Stimulated activated CD4-positive, alpha-beta T cell treated with anti-CD3 and anti-CD28 coated beads, Interleukin-12 subunit alpha, Interleukin-12 subunit beta, amount 100 ng/mL, for 48 hours (primary cell): ENCODE measurements around the gene TNRC6C.
"Not testable (repeated sequence)": the region's sequence is repeated elsewhere in the genome, so short reads cannot be mapped to it uniquely, and the experiment has no call there.

Source experiments
- DNase-seq, 3 donors: peaks; one replicate each; pipeline ENCODE4 v3.0.0-alpha.2; 2020; ENCODE audit warnings: low read depth in 2 of 3, low spot score in 1 of 3

Gene TNRC6C

DNA sequence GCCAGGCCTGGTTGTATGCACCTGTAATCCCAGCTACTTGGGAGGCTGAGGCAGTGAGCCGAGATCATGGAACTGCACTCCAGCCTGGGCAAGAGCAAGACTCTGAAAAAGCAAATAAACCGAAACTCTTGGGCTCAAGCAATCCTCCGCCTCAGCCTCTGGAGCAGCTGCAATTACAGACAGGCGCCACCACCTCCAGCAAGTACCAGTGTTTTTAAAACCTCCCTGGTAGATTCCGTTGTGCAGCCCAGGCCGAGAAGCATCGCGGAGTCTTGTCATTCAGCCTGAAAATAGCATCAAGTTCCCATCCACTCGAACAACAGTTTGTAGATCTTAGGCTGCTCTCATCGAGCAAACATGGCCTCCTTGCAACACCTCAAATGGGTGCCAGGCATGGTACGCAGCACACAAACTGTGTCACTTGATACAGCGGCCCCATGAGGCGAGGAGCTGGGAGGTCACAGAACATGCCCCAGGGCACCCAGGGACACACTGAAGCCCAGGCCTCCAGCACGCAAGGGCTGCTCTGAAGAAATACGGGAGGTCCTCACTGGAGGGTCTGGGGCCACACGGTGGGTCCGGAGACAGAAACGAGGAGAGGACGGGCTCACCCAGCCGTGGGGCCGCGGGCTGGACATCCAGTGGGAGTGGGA is 152.0 kb downstream of the TNRC6C start:
- no peak for DNase-seq

GRCh38 chr17:78111016-78111726 is 152.7 kb downstream of the TNRC6C start:
- DNase-seq, result no peak

DNA sequence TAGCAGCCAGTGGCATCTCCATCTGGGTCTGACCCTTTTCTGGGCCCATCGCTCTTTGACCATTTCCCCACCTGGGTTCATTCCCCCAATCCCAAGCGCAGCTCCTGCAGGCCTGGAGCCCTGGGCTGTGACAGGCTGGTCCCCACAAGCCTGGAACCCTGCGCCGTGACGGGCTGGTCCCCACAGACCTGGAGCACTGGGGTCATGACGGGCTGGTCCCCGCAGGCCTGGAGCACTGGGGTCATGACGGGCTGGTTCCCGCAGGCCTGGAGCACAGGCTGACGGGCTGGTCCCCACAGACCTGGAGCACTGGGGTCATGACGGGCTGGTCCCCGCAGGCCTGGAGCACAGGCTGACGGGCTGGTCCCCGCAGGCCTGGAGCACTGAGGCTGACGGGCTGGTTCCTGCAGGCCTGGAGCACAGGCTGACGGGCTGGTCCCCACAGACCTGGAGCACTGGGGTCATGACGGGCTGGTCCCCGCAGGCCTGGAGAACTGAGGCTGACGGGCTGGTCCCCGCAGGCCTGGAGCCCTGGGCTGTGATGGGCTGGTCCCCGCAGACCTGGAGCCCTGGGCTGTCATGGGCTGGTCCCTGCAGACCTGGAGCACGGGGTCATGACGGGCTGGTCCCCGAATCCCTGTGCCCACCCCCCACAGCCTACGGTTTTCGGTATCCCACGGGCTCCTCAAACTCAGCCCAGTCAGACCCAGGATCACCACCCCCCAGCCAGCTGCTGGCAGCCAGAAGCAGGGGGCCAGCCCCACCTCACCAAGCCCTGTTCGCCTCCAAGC is 153.4 kb downstream of the TNRC6C start:
- DNase-seq, result no peak

- peak; percentile 62 to 88 (median 71) for DNase-seq
These were observed 154.3 kb downstream of the TNRC6C start for GRCh38 chr17:78112518-78113471.

GRCh38 chr17:78113804-78114785 is 155.6 kb downstream of the TNRC6C start:
- no peak for DNase-seq

GRCh38 chr17:78114831-78115723 is 156.6 kb downstream of the TNRC6C start:
- DNase-seq, result no peak

DNA sequence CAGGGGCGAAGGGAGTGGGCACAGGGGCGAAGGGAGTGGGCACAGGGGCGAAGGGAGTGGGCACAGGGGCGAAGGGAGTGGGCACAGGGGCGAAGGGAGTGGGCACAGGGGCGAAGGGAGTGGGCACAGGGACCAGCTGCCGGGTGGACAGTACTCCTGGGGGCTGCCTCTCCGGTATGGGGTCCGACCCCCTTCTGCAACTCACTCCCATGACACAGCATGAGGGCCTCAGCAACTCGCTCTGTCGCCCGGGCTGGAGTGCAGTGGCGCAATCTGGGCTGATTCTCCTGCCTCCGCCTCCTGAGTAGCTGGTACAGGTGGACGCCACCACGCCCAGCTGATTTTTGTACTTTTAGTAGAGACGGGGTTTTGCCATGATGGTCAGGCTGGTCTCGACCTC is 157.3 kb downstream of the TNRC6C start:
- DNase-seq, result not testable (repeated sequence)

DNA sequence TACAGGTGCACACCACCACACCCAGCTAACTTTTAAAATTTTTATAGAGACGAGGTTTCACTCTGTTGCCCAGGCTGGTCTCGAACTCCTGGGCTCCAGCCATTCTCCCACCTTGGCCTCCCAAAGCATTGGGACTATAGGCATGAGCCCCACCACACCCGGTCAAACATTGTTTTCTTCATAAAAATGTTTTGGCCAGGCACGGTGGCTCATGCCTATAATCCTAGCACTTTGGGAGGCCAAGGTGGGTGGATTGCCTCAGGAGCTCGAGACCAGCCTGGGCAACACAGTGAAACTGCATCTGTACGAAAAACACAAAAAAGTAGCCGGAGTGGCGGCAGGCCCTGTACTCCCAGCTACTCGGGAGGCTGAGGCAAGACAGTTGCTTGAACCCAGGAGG is 157.9 kb downstream of the TNRC6C start:
- no peak for DNase-seq

DNA sequence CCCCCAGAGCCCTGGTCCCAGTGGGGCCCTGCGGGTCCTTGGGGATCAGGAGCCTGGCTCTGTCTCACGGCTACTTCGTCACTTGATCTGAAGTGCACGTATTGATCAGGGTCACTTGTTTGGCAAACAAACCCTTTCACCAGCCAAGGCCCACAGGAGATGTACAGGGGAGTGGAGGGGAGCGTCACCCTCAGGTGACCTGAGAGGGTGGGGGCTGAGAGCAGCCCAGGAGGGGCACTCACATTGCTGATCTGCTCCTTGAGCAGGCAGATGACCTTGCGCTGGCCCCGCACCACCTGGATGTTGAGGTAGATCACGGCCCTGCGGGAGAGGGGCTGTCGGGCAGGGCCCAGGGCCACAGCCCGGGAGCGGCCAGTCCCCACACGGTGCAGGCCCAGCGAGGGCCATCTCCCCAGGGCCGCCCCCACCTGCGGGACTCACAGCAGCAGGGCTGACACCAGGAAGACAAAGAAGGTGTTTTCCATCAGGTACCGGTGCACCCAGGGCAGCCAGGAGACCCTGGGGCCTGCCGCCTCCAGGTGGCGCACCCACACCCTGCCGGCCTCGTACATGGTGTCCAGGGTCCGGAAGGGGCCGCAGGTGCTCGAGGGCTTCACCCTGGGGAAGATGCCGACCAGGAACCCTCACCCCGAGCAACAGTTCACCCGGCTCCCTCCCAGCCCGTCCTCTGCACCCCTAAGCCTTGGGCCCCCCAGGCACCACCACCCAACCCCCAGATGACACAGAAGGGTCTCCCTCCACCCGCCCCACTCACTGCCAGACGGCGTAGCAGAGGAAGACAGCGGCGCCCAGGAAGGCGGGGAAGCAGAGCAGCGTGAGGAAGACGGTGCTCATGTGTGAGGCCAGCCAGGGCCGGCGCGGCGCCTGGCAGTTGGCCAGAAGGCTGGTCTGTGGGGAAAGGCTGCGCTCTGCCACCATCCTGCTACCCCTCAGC is 158.8 kb downstream of the TNRC6C start:
- DNase-seq, result no peak

GRCh38 chr17:78118801-78119241 is 160.3 kb downstream of the TNRC6C start:
- no peak for DNase-seq

DNA sequence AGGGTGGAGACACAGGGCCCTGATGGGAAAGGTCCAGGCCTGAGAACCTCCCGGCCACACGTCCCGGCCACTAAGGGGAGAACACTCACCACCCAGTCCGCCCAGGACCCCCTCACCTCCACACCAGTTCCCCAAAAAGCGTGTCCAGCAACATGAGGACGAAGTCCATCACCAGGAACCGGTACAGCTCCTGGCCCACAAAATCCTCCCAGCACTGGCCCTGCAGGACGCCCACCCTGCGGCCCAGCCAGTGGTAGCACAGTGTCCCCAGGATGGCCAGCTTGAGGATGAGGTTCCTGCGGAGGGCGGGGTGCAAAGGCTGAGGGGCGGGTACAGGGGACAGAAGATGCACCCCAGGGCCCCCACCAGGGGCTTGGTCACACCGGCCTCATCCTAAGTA is 162.0 kb downstream of the TNRC6C start:
- DNase-seq, result no peak

- DNase-seq, result no peak
These were observed 162.7 kb downstream of the TNRC6C start for GRCh38 chr17:78120971-78121800.

DNA sequence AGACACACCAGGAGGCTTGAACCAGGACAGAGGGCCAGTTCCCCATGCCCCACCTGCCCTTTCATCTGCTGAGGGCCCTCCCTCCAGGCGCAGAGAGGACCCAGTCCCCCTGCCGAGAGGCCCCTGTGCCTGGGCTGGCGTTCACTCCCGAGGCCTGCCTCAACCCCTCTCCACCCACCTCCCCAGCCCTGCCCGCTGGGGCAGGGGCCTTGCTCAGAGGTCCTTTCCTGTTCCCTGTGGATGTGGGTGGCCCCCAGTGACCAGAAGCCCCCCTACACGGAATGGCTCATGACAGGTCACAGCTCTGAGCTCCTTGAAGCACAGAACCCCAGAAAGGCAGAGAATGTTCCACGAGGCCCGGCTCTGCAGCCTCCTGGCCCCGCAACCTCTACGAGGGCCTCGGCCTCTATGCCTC is 163.3 kb downstream of the TNRC6C start:
- no peak for DNase-seq

- no peak for DNase-seq
These were observed 163.9 kb downstream of the TNRC6C start for GRCh38 chr17:78122216-78122930.

DNA sequence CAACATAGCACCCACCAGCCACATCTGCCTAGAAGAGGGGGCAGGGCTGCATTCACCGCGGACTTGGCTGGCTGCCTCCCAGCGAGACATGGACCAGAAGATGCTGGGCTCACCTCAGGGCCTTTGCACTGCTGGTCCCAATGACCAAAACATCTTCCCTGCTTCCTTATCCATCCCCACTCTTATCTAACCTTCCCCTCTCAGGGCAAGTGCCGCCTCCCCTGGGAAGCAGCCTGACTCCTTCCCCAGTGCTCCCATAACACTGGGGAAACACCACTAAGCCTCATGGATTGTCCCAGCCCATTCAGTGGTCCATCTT is 164.4 kb downstream of the TNRC6C start:
- no peak for DNase-seq

- no peak for DNase-seq
These were observed 164.9 kb downstream of the TNRC6C start for GRCh38 chr17:78123258-78123929.
